GM18511 (cell line): Measurements from ENCODE around the gene GLA.

ENCODE experiments used
- ATAC-seq: cut with Tn5 transposase; IDR thresholded peaks from one replicate; pipeline ENCODE4 v1.9.1; 2021; ENCODE audit warnings: mild to moderate bottlenecking, moderate library complexity; ENCODE audit not compliant: unreplicated experiment

GLA gene

DNA sequence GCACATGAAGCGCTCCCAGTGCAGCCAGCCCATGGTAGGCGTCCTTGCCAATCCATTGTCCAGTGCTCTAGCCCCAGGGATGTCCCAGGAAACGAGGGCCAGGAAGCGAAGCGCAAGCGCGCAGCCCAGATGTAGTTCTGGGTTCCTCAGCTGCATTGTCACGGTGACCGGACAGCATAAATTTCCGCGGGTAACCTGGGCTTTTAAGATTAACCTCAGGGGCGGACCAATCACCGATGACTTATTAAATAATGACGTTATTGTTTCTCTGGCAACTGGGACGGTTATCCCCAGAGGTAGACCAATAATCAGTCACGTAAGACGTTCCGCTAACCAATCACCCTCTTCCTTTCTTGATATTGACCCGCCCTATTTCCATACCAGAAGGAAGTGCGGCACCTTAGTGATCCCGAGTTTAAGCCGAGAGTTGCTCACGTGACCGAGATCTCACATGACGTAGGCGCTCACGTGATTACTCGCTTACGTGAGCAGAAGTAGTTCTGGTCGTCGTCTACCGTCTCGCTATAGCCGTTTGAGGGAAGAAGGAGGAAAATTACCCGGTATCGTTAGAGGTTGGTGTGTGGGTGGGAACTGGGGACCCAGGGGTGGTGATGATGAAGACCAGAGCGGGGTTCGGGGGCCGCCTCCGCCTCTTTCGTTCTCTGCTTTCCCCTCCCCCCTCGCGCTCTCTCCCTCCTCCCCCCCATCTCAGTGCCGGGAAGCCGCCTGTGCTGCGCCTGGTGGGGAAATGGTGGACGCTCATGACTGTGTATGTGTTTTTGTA is at the start of gene GLA, which contains the start of gene HNRNPH2:
Gene GLA (minus strand): TSS at position 178 of the 784 bp plus-strand sequence. CDS start 22 bp downstream, at position 156.
Gene HNRNPH2 (plus strand): TSS at position 475 of the 784 bp plus-strand sequence. CDS start 3,767 bp downstream, outside the sequence.
- ATAC-seq, result peak; percentile 93

DNA sequence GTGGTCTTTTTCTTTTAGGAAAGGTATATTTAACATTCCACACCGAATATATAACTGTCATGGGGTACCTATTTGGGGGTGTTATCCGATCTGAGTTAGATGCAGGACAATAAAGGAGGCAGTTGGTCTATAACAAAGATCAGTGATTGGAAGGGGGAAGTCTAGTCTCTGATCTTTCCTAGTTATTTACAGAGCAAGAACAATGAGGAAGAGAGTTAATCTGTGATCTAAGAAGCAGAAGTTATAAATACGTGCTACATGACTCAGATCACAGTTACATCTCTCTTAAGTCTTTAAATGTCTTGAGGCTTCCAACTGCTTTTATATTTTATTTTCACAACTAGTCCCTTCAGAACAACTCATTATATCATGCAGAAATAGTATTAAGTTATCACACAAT is 44.3 kb upstream of the GLA start:
- ATAC-seq, result no peak

DNA sequence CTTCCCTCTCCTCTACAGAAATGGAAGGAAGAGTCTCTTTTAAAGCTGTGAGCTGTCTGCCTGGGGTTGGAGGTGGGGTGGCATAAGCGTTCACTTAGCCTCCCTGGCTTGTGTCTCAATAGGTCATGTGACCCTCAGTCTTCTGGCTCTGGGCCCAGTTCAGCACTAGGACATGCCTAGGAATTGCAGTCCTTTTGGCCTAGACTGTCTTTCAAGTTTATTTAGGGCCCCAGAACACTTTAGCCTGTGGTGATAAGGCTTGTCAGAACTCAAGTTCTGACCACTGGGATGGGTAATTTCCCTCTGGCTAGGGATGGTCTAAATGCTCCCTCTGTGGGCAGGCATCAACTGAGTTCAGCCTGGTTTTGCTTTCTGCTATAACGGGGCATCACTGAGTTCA is 43.2 kb upstream of the GLA start:
- ATAC-seq, result no peak

DNA sequence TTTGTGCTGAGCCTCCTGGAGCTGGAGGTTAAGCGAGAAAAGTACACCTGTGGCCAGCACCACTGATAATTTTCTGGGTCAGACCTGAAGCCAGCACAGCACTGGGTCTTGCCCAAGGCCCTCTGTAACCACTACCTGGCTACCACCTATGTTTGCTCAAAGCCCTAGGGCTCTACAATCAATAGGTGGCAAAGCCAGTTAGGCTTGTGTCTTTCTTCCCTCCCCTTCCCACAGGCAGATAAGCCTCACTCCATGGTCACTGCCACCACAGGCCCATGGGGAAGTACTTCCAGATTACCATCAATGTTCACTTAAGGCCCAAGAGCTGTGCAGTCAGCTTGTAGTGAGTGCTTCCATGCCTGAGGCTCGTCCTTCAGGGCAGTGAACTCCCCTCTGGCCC is 42.4 kb upstream of the GLA start:
- ATAC-seq, result no peak

DNA sequence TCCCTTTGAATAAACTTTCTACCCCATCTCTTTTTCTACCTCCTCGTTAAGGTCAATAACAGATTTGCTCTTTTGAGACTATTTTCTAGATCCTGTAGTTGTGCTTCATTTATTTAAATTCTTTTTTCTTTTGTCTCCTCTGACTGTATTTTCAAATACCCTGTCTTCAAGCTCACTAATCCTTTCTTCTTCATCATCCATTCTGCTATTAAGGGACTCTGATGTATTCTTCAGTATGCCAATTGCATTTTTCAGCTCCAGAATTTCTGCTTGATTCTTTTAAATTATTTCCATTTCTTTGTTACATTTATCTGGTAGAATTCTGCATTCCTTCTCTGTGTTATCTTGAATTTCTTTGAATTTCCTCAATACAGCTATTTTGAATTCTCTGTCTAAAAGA is 41.6 kb upstream of the GLA start:
- ATAC-seq, result no peak

DNA sequence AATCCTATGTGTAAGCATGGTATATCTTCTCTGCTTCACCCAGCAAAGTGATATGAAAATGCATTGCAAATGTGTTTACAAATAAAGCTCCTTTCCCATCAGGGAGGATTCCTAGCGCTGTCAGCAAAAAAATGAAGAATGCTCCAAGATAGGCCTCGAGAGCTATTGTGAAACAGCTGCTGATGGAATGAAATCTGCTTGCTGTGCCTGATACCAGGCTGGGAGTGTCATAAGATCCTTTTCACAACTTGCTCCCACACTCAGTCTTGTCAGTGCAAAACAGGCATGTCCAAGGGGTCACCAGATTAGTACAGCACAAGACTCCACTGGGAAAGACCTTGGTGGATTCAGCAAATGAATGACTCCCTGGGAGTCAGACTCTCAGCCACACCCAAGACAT is 34.4 kb upstream of the GLA start:
- no peak for ATAC-seq

DNA sequence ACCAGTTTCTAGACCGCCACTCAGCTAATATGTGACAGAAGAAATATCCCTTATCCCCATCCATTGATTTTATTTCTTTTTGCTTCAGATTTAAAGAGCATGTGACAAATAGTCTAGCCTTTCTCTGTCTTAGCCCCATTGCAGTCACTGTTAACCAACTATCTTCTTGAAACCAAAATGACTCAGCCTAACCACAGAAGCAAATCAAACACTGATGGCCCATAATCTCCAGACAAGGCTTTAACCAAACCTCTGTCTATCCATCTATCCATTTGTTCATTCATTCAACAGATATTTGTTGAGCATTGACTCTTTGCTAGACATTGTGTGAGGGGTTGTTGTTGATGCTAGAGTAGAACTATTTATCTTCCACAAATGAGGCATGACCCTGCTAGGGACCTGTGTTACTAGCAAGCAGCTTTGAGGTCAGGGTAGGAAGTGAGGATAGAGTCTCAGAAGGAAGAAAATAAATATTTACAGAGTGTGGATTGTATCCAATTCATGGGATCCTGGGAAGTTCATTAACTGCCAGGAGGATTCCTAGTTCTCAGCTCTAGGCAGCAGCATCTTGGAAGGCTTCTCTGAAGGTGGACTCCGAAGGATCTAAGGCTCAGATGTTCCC is 22.8 kb upstream of the GLA start:
- peak; percentile 96 for ATAC-seq

DNA sequence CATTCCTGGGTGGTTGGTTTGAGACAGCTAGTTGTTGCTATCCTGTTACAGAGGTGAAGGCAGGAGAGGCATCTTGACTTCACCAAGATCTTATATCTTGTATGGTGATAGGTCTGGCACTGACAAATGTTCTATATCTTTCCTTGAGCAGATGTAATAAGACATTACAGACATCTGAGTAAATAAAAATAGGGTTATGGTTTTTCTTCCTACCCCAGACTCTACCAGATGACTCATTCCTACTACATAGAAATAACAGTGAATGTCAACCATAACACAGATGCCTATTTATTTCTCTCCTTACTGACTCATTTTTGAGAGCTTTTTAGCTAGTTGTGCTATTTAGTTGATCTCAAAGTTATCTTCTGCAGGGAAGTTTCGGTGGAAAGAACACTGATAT is 22.2 kb upstream of the GLA start:
- ATAC-seq, result peak; percentile 67

DNA sequence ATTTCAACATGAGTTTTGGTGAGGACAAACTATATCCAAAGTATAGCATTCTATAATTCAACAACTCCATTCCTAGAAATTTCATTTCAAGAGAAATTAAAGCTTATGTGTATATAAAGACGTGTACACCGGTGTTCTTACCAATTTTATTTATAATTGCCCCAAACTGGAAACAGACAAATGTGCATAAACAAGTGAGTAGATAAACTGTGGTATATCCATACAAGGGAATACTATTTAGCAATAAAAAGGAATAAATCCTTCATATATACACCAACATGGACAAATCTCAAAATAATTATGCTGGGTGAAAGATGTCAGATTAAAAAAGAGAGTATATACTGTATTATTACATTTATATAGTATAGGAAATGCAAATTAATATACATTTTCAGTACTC is 20.2 kb upstream of the GLA start:
- no peak for ATAC-seq

DNA sequence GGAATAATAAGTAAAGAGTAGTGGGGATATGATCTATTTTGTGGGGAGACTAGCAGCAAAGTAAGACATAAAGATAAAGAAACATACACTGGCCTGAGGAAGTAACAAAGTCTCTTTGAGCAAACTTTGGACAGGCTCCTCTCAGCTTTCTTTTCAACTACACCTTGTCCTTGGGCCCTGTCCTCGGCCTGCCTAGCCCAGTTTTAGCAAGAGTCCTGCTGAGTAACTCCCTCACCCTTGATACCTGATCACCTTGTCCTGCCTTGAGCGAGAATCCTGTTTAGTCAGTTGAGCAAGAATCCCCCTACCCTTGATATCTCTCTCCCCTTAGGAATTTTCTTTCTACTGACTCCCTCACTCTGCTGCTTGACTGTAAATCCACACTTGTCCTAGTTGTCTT is 11.8 kb upstream of the GLA start:
- ATAC-seq, result no peak

DNA sequence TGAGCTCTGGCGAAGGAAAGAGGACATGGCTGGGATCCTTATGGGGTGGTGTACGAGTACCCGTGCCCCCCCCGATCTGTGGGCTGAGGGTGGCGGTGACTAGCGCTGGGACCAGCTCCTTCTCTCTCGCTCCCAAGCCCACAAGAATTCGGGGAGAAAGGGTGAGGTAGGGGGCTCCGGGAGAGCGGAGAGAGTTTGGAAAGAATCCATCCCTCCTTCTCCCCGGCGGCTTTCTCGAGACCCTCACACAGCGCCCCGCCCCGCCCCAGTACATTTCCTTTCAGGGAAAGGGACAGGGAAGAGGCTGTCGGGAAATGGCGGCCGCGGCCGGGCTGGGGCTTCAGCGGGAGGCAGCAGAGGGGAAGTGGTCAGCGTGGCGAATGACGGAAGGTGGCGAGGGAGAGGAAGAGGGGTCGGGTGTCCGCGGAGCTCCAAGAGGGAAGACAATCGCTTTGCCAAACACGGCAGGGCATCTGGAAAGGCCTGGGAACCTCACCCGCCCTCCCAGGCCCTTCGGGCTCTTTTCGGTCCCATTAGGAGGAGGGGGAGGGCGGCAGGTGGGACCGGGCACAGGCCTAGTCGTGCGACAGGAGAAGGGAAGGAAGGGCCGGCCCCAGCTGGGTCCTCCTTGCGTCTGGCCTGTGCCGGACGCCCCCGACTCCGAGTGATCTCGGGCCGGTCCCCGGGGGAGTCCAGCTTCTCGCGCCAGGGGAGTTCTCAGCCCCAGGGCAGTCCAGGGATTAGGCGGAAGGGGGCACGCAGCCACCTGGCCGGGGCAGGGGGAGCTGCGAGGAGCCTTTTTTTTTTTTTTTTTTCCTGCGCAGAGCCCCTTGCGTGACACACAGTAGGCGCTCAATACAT is 10.5 kb upstream of the GLA start:
- peak; percentile 52 for ATAC-seq

DNA sequence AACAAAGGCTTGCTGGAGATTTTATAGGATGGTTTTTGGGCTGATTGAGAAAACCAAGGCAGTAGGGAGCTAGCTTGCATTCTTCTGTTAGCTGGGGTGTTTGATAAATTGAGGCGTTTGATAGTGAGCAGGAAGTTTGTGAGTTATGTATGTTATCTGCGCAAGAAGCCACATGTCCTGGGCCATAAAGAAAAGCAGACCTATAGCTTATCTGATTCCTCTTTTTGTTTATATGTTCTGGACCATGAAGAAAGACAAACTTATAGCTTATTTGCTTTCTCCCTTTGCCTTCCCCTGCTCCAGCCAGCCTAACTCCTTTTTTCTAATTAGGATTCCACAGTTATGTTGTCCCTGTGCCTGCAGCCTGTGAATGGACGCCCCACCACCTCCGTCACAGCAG is 9.5 kb upstream of the GLA start:
- ATAC-seq, result no peak

DNA sequence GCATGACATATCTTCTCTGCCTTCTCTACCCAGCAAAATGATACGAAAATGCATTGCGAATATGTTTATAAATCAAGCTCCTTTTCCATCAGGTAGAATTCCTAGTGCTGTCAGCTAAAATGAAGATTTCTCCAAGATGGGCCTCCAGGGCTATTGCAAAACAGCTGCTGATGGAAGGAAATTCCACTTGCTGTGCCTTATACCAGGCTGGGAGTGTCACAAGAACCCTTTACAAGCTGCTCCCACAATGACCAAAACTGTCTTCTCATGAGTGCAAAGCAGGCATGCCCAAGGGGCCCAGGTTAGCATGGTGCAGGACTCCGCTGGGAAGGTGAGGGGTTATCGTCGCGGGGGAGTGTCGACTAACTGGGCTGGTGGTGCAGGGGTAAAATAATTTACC is 9.0 kb upstream of the GLA start:
- ATAC-seq, result no peak

DNA sequence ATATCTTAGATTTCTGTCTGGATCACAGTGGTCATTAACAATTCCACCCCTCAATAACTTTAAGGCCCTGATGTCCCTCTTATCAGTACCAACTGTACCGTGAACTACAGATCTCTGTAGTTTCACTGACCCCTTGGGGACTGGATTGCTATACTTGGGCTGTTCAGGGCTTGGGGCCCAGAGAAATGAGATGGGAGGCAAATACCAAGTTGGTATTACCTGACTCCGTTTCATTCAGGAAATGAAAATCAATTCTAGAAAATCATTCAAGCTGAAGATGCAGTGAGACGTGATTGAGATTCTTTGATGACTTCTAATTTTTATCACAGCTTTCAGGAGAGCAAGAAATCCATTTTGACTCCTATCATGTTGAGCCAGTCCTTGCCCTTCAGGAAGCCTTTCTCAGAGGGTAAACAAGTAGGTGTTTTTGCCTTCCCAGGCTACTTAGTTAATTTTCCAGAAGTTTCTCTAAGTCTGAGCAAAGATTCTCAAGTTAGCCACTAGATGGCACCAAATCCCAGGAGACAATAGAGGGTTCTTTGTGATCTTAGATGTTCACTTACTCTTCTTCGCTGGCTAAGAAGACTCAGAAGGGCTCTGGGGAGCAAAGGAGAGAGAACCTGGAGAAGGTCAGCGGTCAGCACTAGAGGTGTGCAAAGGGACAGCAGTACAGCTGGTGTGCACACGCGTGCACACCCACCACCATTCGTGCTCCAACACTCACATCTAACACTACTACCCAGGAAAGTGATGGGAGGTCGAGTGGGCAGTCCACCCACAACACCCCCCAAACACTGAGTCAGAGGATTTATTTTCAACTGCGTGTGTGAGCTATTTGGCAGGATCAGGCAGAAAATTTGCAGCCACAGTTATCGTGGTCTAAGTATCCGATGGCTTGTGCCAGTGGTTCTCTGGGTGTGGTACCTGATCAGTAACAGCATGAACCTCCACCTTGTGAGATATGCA is 7.7 kb upstream of the GLA start:
- ATAC-seq, result peak; percentile 70

DNA sequence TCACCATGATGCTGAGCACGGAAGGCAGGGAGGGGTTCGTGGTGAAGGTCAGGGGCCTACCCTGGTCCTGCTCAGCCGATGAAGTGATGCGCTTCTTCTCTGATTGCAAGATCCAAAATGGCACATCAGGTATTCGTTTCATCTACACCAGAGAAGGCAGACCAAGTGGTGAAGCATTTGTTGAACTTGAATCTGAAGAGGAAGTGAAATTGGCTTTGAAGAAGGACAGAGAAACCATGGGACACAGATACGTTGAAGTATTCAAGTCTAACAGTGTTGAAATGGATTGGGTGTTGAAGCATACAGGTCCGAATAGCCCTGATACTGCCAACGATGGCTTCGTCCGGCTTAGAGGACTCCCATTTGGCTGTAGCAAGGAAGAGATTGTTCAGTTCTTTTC is 4.3 kb upstream of the GLA start:
- ATAC-seq, result no peak

DNA sequence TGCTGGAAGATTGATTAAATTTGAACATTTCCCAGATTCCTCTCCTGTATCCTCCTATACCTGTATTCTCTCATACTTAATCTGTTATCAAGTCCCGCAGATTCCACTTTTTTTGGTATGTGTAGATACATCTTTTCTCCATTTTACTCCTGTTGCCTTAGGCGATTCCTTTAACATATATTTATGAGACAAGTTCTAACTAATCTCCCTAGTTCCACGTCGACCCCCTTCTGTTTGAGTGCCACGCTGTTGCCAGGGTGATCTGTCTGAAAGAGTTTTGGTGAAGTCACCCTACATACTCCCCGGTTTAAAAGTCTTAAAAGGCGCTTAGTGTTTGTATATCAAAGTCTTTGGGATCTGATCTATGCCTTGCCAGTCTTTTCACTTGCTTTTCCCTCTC is 2.7 kb upstream of the GLA start:
- no peak for ATAC-seq

DNA sequence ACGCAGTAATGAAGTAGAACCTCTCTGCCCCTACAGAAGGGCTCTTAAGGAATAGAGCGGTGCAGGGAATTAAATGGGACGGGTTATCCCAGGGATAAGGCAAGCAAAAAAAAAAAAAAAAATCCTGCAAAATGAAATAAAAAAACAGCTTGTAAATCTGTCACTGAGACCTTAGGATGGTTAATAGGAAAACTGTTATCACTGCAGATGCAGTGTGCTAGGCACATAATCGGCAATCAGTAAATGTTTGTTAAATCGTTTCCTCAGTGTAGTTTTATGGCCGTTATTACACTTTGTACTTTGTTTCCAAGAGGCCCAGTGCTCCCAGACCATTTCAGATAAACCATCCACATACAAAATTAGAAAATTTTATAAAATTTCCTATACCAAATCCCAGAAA is 1.3 kb upstream of the GLA start:
- no peak for ATAC-seq

DNA sequence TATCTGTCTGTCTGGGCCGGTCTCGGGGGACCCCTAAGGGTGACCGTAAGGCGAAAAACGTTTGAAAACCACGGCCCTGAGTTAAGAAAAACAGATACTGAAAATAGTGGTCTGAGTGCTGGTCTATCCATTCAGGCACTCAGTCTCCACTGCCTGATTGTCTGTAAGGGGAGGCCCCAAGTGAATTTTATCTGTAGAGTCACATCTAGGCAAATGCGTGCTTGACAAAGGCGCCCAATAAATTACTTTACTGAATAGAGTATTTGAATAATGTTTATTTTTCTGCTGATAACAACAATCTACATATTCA is 762 bp upstream of the GLA start:
- ATAC-seq, result peak; percentile 33

DNA sequence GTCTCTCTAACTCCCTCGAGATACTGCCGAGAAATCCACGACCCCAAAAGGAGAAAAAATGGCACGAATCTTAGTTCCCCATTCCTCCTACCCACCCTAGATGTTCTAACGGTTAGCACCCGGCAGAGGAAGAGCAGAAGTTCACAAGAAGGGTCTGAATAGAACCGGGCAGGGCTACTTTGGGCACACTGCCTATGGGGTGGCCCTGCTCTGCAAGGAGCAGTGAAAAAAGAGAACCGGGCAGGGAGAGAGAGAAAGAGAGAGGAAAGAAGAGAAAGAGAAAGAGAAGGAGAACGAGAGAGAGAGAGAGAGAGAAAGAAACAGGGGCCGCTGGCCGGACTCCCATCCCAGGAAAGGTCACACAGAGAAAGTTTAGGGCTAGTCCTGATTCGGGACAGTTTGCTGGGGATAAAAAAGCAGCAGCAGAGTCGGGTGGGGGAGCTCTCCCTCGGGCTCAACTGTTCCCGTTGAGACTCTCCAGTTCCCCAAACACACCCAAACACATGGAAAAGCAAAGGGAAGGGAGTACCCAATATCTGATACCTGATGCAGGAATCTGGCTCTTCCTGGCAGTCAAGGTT is 468 bp downstream of the GLA start:
- ATAC-seq, result peak; percentile 11

DNA sequence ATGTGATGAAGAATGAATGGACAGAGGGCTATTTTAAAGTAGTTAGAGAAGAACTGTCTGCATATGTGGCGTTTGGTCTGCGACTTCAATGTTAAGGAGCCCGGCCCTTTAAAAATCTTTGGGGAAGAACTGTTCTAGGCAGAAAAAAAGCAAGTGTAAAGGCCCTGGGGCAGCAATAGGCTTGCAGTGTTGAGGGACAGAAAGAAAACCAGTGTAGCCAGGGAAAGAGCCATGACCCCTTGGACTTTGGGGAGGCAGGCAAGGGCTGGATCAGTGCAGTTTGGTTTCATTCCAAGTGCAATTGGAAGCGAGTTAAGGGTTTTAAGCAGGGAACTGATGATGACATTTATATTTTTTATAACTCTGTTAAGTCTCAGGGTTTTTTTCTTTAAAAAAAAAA is 7.9 kb downstream of the GLA start:
- ATAC-seq, result no peak
